Measurements from ENCODE around the gene SUN3.
"Not testable (repeated sequence)": the region's sequence is repeated elsewhere in the genome, so short reads cannot be mapped to it uniquely, and the experiment has no call there.

SUN3 gene

GRCh38 chr7:47942651-47943050, 86.3 kb downstream of the SUN3 start:
- H3K9me3 ChIP-seq (ENCODE audit: low read length); H3K27me3 ChIP-seq (ENCODE audit: control insufficient read depth in 1 of 2, insufficient read depth in 2 of 2, low read length in 2 of 2); H3K4me3 ChIP-seq (ENCODE audit: low read depth in 1 of 2, low read length in 2 of 2); H3K4me1 ChIP-seq (ENCODE audit: insufficient read depth, low read length); H3K36me3 ChIP-seq (ENCODE audit: insufficient read depth, low read length); H3K9ac ChIP-seq (ENCODE audit: low read length); H3K27ac ChIP-seq (ENCODE audit: low read depth, low read length): not testable (repeated sequence)

- Histone ChIP-seq H3K27me3 (ENCODE audit: control insufficient read depth in 1 of 2, insufficient read depth in 2 of 2, low read length in 2 of 2) (no peaks in the 10 kb centered on the region), H3K36me3 (ENCODE audit: insufficient read depth, low read length) (no peaks in the 10 kb centered on the region), H3K27ac (ENCODE audit: low read depth, low read length) (no peak overlapping the region), H3K9me3 (ENCODE audit: low read length) (no peaks in the 10 kb centered on the region), H3K4me1 (ENCODE audit: insufficient read depth, low read length) (no peaks in the 10 kb centered on the region), H3K4me3 (ENCODE audit: low read depth in 1 of 2, low read length in 2 of 2) (no peak overlapping the region), H3K9ac (ENCODE audit: low read length) (no peak overlapping the region)
Observed at GRCh38 chr7:47942132-47942531, 86.8 kb downstream of the SUN3 start.

GRCh38 chr7:47941136-47941844, 87.6 kb downstream of the SUN3 start:
- H3K9me3 ChIP-seq (ENCODE audit: low read length), result no peaks in the 10 kb centered on the region
- H3K9ac ChIP-seq (ENCODE audit: low read length), result no peak overlapping the region
- H3K36me3 ChIP-seq (ENCODE audit: insufficient read depth, low read length), result no peaks in the 10 kb centered on the region
- no peaks in the 10 kb centered on the region for H3K27me3 ChIP-seq (ENCODE audit: control insufficient read depth in 1 of 2, insufficient read depth in 2 of 2, low read length in 2 of 2)
- no peak overlapping the region for H3K4me3 ChIP-seq (ENCODE audit: low read depth in 1 of 2, low read length in 2 of 2)
- no peaks in the 10 kb centered on the region for H3K4me1 ChIP-seq (ENCODE audit: insufficient read depth, low read length)
- no peak overlapping the region for H3K27ac ChIP-seq (ENCODE audit: low read depth, low read length)

GRCh38 chr7:47940088-47941013, 88.6 kb downstream of the SUN3 start:
- H3K9ac ChIP-seq (ENCODE audit: low read length), result no peak overlapping the region
- H3K27me3 ChIP-seq (ENCODE audit: control insufficient read depth in 1 of 2, insufficient read depth in 2 of 2, low read length in 2 of 2), result no peaks in the 10 kb centered on the region
- no peaks in the 10 kb centered on the region for H3K9me3 ChIP-seq (ENCODE audit: low read length)
- no peak overlapping the region for H3K27ac ChIP-seq (ENCODE audit: low read depth, low read length)
- no peak overlapping the region for H3K4me3 ChIP-seq (ENCODE audit: low read depth in 1 of 2, low read length in 2 of 2)
- no peaks in the 10 kb centered on the region for H3K4me1 ChIP-seq (ENCODE audit: insufficient read depth, low read length)
- H3K36me3 ChIP-seq (ENCODE audit: insufficient read depth, low read length), result no peaks in the 10 kb centered on the region

- Histone ChIP-seq H3K9me3 (ENCODE audit: low read length) (no peaks in the 10 kb centered on the region), H3K4me1 (ENCODE audit: insufficient read depth, low read length) (no peaks in the 10 kb centered on the region), H3K9ac (ENCODE audit: low read length) (no peak overlapping the region), H3K27me3 (ENCODE audit: control insufficient read depth in 1 of 2, insufficient read depth in 2 of 2, low read length in 2 of 2) (no peaks in the 10 kb centered on the region), H3K27ac (ENCODE audit: low read depth, low read length) (no peak overlapping the region), H3K36me3 (ENCODE audit: insufficient read depth, low read length) (no peaks in the 10 kb centered on the region), H3K4me3 (ENCODE audit: low read depth in 1 of 2, low read length in 2 of 2) (no peak overlapping the region)
Observed at GRCh38 chr7:47939425-47940036, 89.4 kb downstream of the SUN3 start.

- H3K9ac ChIP-seq (ENCODE audit: low read length), result no peak overlapping the region
Observed at GRCh38 chr7:47938574-47939165, 90.2 kb downstream of the SUN3 start.

GRCh38 chr7:47937711-47938573, 91.0 kb downstream of the SUN3 start:
- Histone ChIP-seq H3K36me3 (ENCODE audit: insufficient read depth, low read length) (no peaks in the 10 kb centered on the region), H3K9ac (ENCODE audit: low read length) (no peak overlapping the region), H3K27ac (ENCODE audit: low read depth, low read length) (no peak overlapping the region), H3K27me3 (ENCODE audit: control insufficient read depth in 1 of 2, insufficient read depth in 2 of 2, low read length in 2 of 2) (no peaks in the 10 kb centered on the region), H3K4me3 (ENCODE audit: low read depth in 1 of 2, low read length in 2 of 2) (no peak overlapping the region), H3K4me1 (ENCODE audit: insufficient read depth, low read length) (no peaks in the 10 kb centered on the region), H3K9me3 (ENCODE audit: low read length) (no peaks in the 10 kb centered on the region)

More at GRCh38 chr7:47938574-47939165, 90.2 kb downstream of the SUN3 start:
- Histone ChIP-seq H3K4me3 (ENCODE audit: low read depth in 1 of 2, low read length in 2 of 2) (no peak overlapping the region), H3K4me1 (ENCODE audit: insufficient read depth, low read length) (no peaks in the 10 kb centered on the region), H3K27ac (ENCODE audit: low read depth, low read length) (no peak overlapping the region), H3K36me3 (ENCODE audit: insufficient read depth, low read length) (no peaks in the 10 kb centered on the region), H3K9me3 (ENCODE audit: low read length) (no peaks in the 10 kb centered on the region), H3K27me3 (ENCODE audit: control insufficient read depth in 1 of 2, insufficient read depth in 2 of 2, low read length in 2 of 2) (no peaks in the 10 kb centered on the region)

Measured in muscle layer of colon (tissue), 2 donors.